ENCODE data around the gene BARHL1. TPM values are rescaled to one million over a fixed set of nuclear protein-coding genes. Genes with fewer than 3 reads are reported as not detected.

The BARHL1 gene
- total and polyA plus RNA-seq, 4 donors = not detected

DNA sequence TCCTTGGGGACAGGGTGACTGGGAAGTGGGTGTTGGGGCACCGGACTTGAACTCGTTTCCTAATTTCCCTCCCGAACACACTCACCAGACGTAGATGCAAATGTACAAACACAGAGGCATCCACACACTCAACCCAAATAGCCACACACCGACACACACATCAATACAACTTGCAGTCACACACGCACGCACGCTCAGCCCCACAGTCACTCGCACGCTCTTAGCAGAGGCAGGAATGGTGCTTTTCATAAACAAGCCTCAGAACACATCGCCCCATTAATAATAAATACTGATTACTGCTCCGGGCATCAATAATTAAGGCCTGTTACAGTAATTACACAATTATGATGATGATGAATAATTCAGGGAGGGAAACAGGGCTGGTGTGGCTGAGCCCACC, 5.7 kb downstream of the BARHL1 start:
- no peak overlapping the region for H3K4me3 ChIP-seq
- peaks cover 0 to 6% (median 0%) of the 10 kb centered on the region in 5 donors for H3K4me1 ChIP-seq (ENCODE audit: control insufficient read depth in 5 of 5, insufficient read depth in 5 of 5, low read length in 5 of 5)
- H3K27me3 ChIP-seq (ENCODE audit: control insufficient read depth in 3 of 3, insufficient read depth in 3 of 3, low read length in 2 of 3) = peaks cover 27 to 86% (median 82%) of the 10 kb centered on the region in 3 donors
- ATAC-seq (ENCODE audit: insufficient read depth, low FRiP score) = no peak
- H3K9ac ChIP-seq (ENCODE audit: insufficient read depth in 1 of 2, low read length in 2 of 2) = no peak overlapping the region
- no peak overlapping the region for H3K27ac ChIP-seq (ENCODE audit: low read depth in 1 of 2, low read length in 1 of 2)
- WGBS, 2 donors = 21 to 24% methylated on average over 12 of the region's 12 CpGs
- no peak for DNase-seq
- peaks cover 0 to 2% (median 0%) of the 10 kb centered on the region in 4 donors for H3K9me3 ChIP-seq (ENCODE audit: control insufficient read depth in 4 of 4, insufficient read depth in 3 of 4, low read length in 3 of 4)
- no peaks in the 10 kb centered on the region for H3K36me3 ChIP-seq (ENCODE audit: control insufficient read depth in 4 of 4, insufficient read depth in 4 of 4, low read length in 4 of 4)
- no peak for TF ChIP-seq CTCF (IDR thresholded peaks at IDR 0.05; ENCODE audit: control extremely low read depth, extremely low read depth)

GRCh38 chr9:132588501-132589147, 6.2 kb downstream of the BARHL1 start:
- no peak for TF ChIP-seq CTCF (IDR thresholded peaks at IDR 0.05; ENCODE audit: control extremely low read depth, extremely low read depth)
- H3K4me3 ChIP-seq = no peak overlapping the region
- H3K4me1 ChIP-seq (ENCODE audit: control insufficient read depth in 5 of 5, insufficient read depth in 5 of 5, low read length in 5 of 5) = peaks cover 0 to 6% (median 0%) of the 10 kb centered on the region in 5 donors
- ATAC-seq (ENCODE audit: insufficient read depth, low FRiP score) = no peak
- H3K9me3 ChIP-seq (ENCODE audit: control insufficient read depth in 4 of 4, insufficient read depth in 3 of 4, low read length in 3 of 4) = peaks cover 0 to 2% (median 0%) of the 10 kb centered on the region in 4 donors
- DNase-seq = no peak
- H3K27me3 ChIP-seq (ENCODE audit: control insufficient read depth in 3 of 3, insufficient read depth in 3 of 3, low read length in 2 of 3) = peaks cover 22 to 84% (median 77%) of the 10 kb centered on the region in 3 donors
- peaks cover 0 to 4% (median under 1%) of the 10 kb centered on the region in 4 donors for H3K36me3 ChIP-seq (ENCODE audit: control insufficient read depth in 4 of 4, insufficient read depth in 4 of 4, low read length in 4 of 4)
- 10% methylated on average over 28 of the region's 28 CpGs for WGBS, 2 donors
- no peak overlapping the region for H3K9ac ChIP-seq (ENCODE audit: insufficient read depth in 1 of 2, low read length in 2 of 2)
- no peak overlapping the region for H3K27ac ChIP-seq (ENCODE audit: low read depth in 1 of 2, low read length in 1 of 2)

DNA sequence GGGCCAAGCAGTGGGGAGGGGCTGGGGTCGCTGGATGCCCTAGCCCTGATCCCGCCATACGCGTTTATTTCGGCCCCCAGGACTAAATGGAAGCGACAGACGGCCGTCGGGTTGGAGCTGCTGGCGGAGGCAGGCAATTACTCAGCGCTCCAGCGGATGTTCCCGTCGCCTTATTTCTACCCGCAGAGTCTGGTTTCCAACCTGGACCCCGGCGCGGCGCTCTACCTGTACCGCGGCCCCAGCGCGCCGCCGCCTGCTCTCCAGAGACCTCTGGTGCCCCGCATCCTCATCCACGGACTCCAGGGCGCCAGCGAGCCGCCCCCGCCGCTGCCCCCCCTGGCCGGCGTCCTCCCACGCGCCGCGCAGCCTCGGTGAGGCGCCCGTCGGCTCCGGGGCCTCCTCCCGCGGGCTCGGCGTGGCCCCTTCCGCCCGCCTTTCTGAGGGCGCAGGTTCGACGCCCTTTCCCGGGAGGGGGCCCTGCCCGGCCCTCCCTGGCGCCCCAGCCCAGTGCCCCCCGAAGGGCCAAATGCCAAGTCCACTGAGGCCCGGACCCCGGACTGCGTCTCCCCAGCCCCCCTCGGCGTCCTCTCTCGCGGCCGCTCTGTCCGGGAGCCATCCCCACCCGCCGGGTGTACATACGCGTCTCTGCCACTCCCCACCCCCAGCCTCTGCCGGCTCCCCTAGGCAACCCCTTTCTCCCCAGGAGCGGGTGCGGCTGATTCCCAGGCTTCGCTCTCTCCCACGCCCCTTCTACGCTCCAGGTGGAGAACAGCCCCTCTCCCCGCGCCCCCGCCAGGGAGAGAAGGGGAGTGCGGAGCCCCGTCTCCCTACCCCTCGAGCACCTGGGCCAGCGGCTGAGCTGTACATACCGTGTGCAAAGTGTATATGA, 7.0 kb downstream of the BARHL1 start:
- peaks cover 0 to 6% (median 0%) of the 10 kb centered on the region in 5 donors for H3K4me1 ChIP-seq (ENCODE audit: control insufficient read depth in 5 of 5, insufficient read depth in 5 of 5, low read length in 5 of 5)
- peaks cover 0 to 7% (median 3%) of the 10 kb centered on the region in 4 donors for H3K36me3 ChIP-seq (ENCODE audit: control insufficient read depth in 4 of 4, insufficient read depth in 4 of 4, low read length in 4 of 4)
- no peak overlapping the region for H3K4me3 ChIP-seq
- no peak overlapping the region for H3K27ac ChIP-seq (ENCODE audit: low read depth in 1 of 2, low read length in 1 of 2)
- WGBS, 2 donors = 4% methylated on average over 63 to 83 of the region's 83 CpGs
- H3K9me3 ChIP-seq (ENCODE audit: control insufficient read depth in 4 of 4, insufficient read depth in 3 of 4, low read length in 3 of 4) = peaks cover 0 to 3% (median 0%) of the 10 kb centered on the region in 4 donors
- ATAC-seq (ENCODE audit: insufficient read depth, low FRiP score) (no peak), DNase-seq (no peak)
- H3K9ac ChIP-seq (ENCODE audit: insufficient read depth in 1 of 2, low read length in 2 of 2) = no peak overlapping the region
- TF ChIP-seq CTCF (IDR thresholded peaks at IDR 0.05; ENCODE audit: control extremely low read depth, extremely low read depth) = no peak
- peaks cover 18 to 77% (median 70%) of the 10 kb centered on the region in 3 donors for H3K27me3 ChIP-seq (ENCODE audit: control insufficient read depth in 3 of 3, insufficient read depth in 3 of 3, low read length in 2 of 3)
